ENCODE data around the gene ZNF789.

The ZNF789 gene

GRCh38 chr7:99446096-99446495 is 26.6 kb upstream of the ZNF789 start:
- H3K27ac ChIP-seq (ENCODE audit: low read depth, low read length), result no peak overlapping the region
- no peaks in the 10 kb centered on the region for H3K9me3 ChIP-seq (ENCODE audit: control insufficient read depth, insufficient read depth, low read depth, low read length)
- H3K27me3 ChIP-seq (ENCODE audit: control insufficient read depth, insufficient read depth, low read length), result no peaks in the 10 kb centered on the region
- H3K4me1 ChIP-seq (ENCODE audit: control insufficient read depth, insufficient read depth, low read length), result 0 out of 2 replicates have a peak, but pooled peaks cover 5% of the 10 kb centered on the region
- peaks cover 88% of the 10 kb centered on the region for H3K36me3 ChIP-seq (ENCODE audit: control insufficient read depth, insufficient read depth, low read length)
- no peak overlapping the region for H3K4me3 ChIP-seq (ENCODE audit: low read depth, low read length)
- H3K9ac ChIP-seq (ENCODE audit: low read length), result no peak overlapping the region

GRCh38 chr7:99447943-99448342 is 24.7 kb upstream of the ZNF789 start:
- H3K4me1 ChIP-seq (ENCODE audit: control insufficient read depth, insufficient read depth, low read length), result no peaks in the 10 kb centered on the region
- no peak overlapping the region for H3K9ac ChIP-seq (ENCODE audit: low read length)
- peaks cover 96% of the 10 kb centered on the region for H3K36me3 ChIP-seq (ENCODE audit: control insufficient read depth, insufficient read depth, low read length)
- H3K4me3 ChIP-seq (ENCODE audit: low read depth, low read length), result no peak overlapping the region
- no peaks in the 10 kb centered on the region for H3K9me3 ChIP-seq (ENCODE audit: control insufficient read depth, insufficient read depth, low read depth, low read length)
- H3K27me3 ChIP-seq (ENCODE audit: control insufficient read depth, insufficient read depth, low read length), result no peaks in the 10 kb centered on the region
- no peak overlapping the region for H3K27ac ChIP-seq (ENCODE audit: low read depth, low read length)

- H3K36me3 ChIP-seq (ENCODE audit: control insufficient read depth, insufficient read depth, low read length), result peaks cover 96% of the 10 kb centered on the region
- H3K9me3 ChIP-seq (ENCODE audit: control insufficient read depth, insufficient read depth, low read depth, low read length), result no peaks in the 10 kb centered on the region
- no peaks in the 10 kb centered on the region for H3K27me3 ChIP-seq (ENCODE audit: control insufficient read depth, insufficient read depth, low read length)
- H3K4me3 ChIP-seq (ENCODE audit: low read depth, low read length), result no peak overlapping the region
- no peak overlapping the region for H3K9ac ChIP-seq (ENCODE audit: low read length)
- no peaks in the 10 kb centered on the region for H3K4me1 ChIP-seq (ENCODE audit: control insufficient read depth, insufficient read depth, low read length)
- no peak overlapping the region for H3K27ac ChIP-seq (ENCODE audit: low read depth, low read length)
These were observed 23.8 kb upstream of the ZNF789 start for GRCh38 chr7:99448855-99449254.

- no peak overlapping the region for H3K27ac ChIP-seq (ENCODE audit: low read depth, low read length)
- H3K36me3 ChIP-seq (ENCODE audit: control insufficient read depth, insufficient read depth, low read length), result peaks cover 96% of the 10 kb centered on the region
- no peaks in the 10 kb centered on the region for H3K9me3 ChIP-seq (ENCODE audit: control insufficient read depth, insufficient read depth, low read depth, low read length)
- H3K27me3 ChIP-seq (ENCODE audit: control insufficient read depth, insufficient read depth, low read length), result no peaks in the 10 kb centered on the region
- H3K4me1 ChIP-seq (ENCODE audit: control insufficient read depth, insufficient read depth, low read length), result no peaks in the 10 kb centered on the region
- no peak overlapping the region for H3K4me3 ChIP-seq (ENCODE audit: low read depth, low read length)
- H3K9ac ChIP-seq (ENCODE audit: low read length), result no peak overlapping the region
These were observed 23.4 kb upstream of the ZNF789 start for GRCh38 chr7:99449326-99449725.

GRCh38 chr7:99451936-99452335 is 20.8 kb upstream of the ZNF789 start:
- Histone ChIP-seq H3K9me3 (ENCODE audit: control insufficient read depth, insufficient read depth, low read depth, low read length) (no peaks in the 10 kb centered on the region), H3K27ac (ENCODE audit: low read depth, low read length) (no peak overlapping the region), H3K4me3 (ENCODE audit: low read depth, low read length) (no peak overlapping the region), H3K4me1 (ENCODE audit: control insufficient read depth, insufficient read depth, low read length) (no peaks in the 10 kb centered on the region), H3K36me3 (ENCODE audit: control insufficient read depth, insufficient read depth, low read length) (peaks cover 98% of the 10 kb centered on the region), H3K27me3 (ENCODE audit: control insufficient read depth, insufficient read depth, low read length) (no peaks in the 10 kb centered on the region), H3K9ac (ENCODE audit: low read length) (no peak overlapping the region)

- no peak overlapping the region for H3K9ac ChIP-seq (ENCODE audit: low read length)
- H3K27me3 ChIP-seq (ENCODE audit: control insufficient read depth, insufficient read depth, low read length), result no peaks in the 10 kb centered on the region
- H3K36me3 ChIP-seq (ENCODE audit: control insufficient read depth, insufficient read depth, low read length), result peaks cover 98% of the 10 kb centered on the region
- H3K9me3 ChIP-seq (ENCODE audit: control insufficient read depth, insufficient read depth, low read depth, low read length), result no peaks in the 10 kb centered on the region
- no peak overlapping the region for H3K27ac ChIP-seq (ENCODE audit: low read depth, low read length)
- H3K4me1 ChIP-seq (ENCODE audit: control insufficient read depth, insufficient read depth, low read length), result no peaks in the 10 kb centered on the region
- H3K4me3 ChIP-seq (ENCODE audit: low read depth, low read length), result no peak overlapping the region
These were observed 20.1 kb upstream of the ZNF789 start for GRCh38 chr7:99452541-99452940.

GRCh38 chr7:99453105-99453504 is 19.6 kb upstream of the ZNF789 start:
- H3K36me3 ChIP-seq (ENCODE audit: control insufficient read depth, insufficient read depth, low read length), result peaks cover 98% of the 10 kb centered on the region
- H3K9me3 ChIP-seq (ENCODE audit: control insufficient read depth, insufficient read depth, low read depth, low read length), result no peaks in the 10 kb centered on the region
- H3K27ac ChIP-seq (ENCODE audit: low read depth, low read length), result no peak overlapping the region
- H3K27me3 ChIP-seq (ENCODE audit: control insufficient read depth, insufficient read depth, low read length), result no peaks in the 10 kb centered on the region
- no peak overlapping the region for H3K4me3 ChIP-seq (ENCODE audit: low read depth, low read length)
- no peak overlapping the region for H3K9ac ChIP-seq (ENCODE audit: low read length)
- H3K4me1 ChIP-seq (ENCODE audit: control insufficient read depth, insufficient read depth, low read length), result no peaks in the 10 kb centered on the region

GRCh38 chr7:99455874-99456273 is 16.8 kb upstream of the ZNF789 start:
- Histone ChIP-seq H3K4me1 (ENCODE audit: control insufficient read depth, insufficient read depth, low read length) (no peaks in the 10 kb centered on the region), H3K4me3 (ENCODE audit: low read depth, low read length) (no peak overlapping the region), H3K27me3 (ENCODE audit: control insufficient read depth, insufficient read depth, low read length) (no peaks in the 10 kb centered on the region), H3K36me3 (ENCODE audit: control insufficient read depth, insufficient read depth, low read length) (peaks cover 98% of the 10 kb centered on the region), H3K9ac (ENCODE audit: low read length) (no peak overlapping the region), H3K9me3 (ENCODE audit: control insufficient read depth, insufficient read depth, low read depth, low read length) (no peaks in the 10 kb centered on the region), H3K27ac (ENCODE audit: low read depth, low read length) (no peak overlapping the region)

GRCh38 chr7:99456288-99456687 is 16.4 kb upstream of the ZNF789 start:
- peaks cover 98% of the 10 kb centered on the region for H3K36me3 ChIP-seq (ENCODE audit: control insufficient read depth, insufficient read depth, low read length)
- no peaks in the 10 kb centered on the region for H3K9me3 ChIP-seq (ENCODE audit: control insufficient read depth, insufficient read depth, low read depth, low read length)
- no peaks in the 10 kb centered on the region for H3K4me1 ChIP-seq (ENCODE audit: control insufficient read depth, insufficient read depth, low read length)
- no peak overlapping the region for H3K4me3 ChIP-seq (ENCODE audit: low read depth, low read length)
- H3K9ac ChIP-seq (ENCODE audit: low read length), result no peak overlapping the region
- H3K27me3 ChIP-seq (ENCODE audit: control insufficient read depth, insufficient read depth, low read length), result no peaks in the 10 kb centered on the region
- H3K27ac ChIP-seq (ENCODE audit: low read depth, low read length), result no peak overlapping the region

GRCh38 chr7:99457050-99457649 is 15.5 kb upstream of the ZNF789 start:
- Histone ChIP-seq H3K27ac (ENCODE audit: low read depth, low read length) (no peak overlapping the region), H3K9ac (ENCODE audit: low read length) (no peak overlapping the region), H3K9me3 (ENCODE audit: control insufficient read depth, insufficient read depth, low read depth, low read length) (no peaks in the 10 kb centered on the region), H3K27me3 (ENCODE audit: control insufficient read depth, insufficient read depth, low read length) (no peaks in the 10 kb centered on the region), H3K4me3 (ENCODE audit: low read depth, low read length) (no peak overlapping the region), H3K4me1 (ENCODE audit: control insufficient read depth, insufficient read depth, low read length) (no peaks in the 10 kb centered on the region), H3K36me3 (ENCODE audit: control insufficient read depth, insufficient read depth, low read length) (peaks cover 93% of the 10 kb centered on the region)

- Histone ChIP-seq H3K4me1 (ENCODE audit: control insufficient read depth, insufficient read depth, low read length) (no peaks in the 10 kb centered on the region), H3K9ac (ENCODE audit: low read length) (no peak overlapping the region), H3K9me3 (ENCODE audit: control insufficient read depth, insufficient read depth, low read depth, low read length) (no peaks in the 10 kb centered on the region), H3K4me3 (ENCODE audit: low read depth, low read length) (no peak overlapping the region), H3K36me3 (ENCODE audit: control insufficient read depth, insufficient read depth, low read length) (peaks cover 90% of the 10 kb centered on the region), H3K27me3 (ENCODE audit: control insufficient read depth, insufficient read depth, low read length) (no peaks in the 10 kb centered on the region), H3K27ac (ENCODE audit: low read depth, low read length) (no peak overlapping the region)
These were observed 14.8 kb upstream of the ZNF789 start for GRCh38 chr7:99457650-99458493.
